Gastroesophageal sphincter (tissue), 3 donors: ENCODE measurements around the gene GTF2F2.

Experiments
- CTCF ChIP-seq, 4 experiments: fragments of 200-600 bp in 2 of 4; fragments of 450-650 bp in 2 of 4; sonication (generic) in 1 of 4; IDR thresholded peaks; one replicate each; pipeline ENCODE4 v1.5.1; 2017 to 2019; ENCODE audit warnings: antibody characterized with exemption in 4 of 4, mild to moderate bottlenecking in 2 of 4, moderate library complexity in 2 of 4
- EP300 ChIP-seq: sonication (generic); formaldehyde crosslinking; IDR thresholded peaks from one replicate; pipeline ENCODE4 v1.6.1; 2017; ENCODE audit warnings: antibody characterized with exemption, mild to moderate bottlenecking
- POLR2AphosphoS5 ChIP-seq: sonication (generic); formaldehyde crosslinking; IDR thresholded peaks from one replicate; pipeline ENCODE4 v1.6.1; 2017; ENCODE audit warnings: antibody characterized with exemption

- TF ChIP-seq POLR2AphosphoS5, result no peak
- no peak for TF ChIP-seq CTCF (IDR thresholded peaks at IDR 0.05)
- TF ChIP-seq EP300, result no peak
Observed at GRCh38 chr13:45185286-45185685, 65.0 kb downstream of the GTF2F2 start.
